GM18517 (cell line): ENCODE results near the gene RNF227.
"Not testable (repeated sequence)": the region's sequence is repeated elsewhere in the genome, so short reads cannot be mapped to it uniquely, and the experiment has no call there.

Experiments used
- ATAC-seq: cut with Tn5 transposase; IDR thresholded peaks from one replicate; pipeline ENCODE4 v1.9.1; 2021; ENCODE audit warnings: mild to moderate bottlenecking, moderate library complexity; ENCODE audit not compliant: unreplicated experiment

Gene RNF227

GRCh38 chr17:7915611-7916384, at the start of gene RNF227:
TSS of gene RNF227 (minus strand) at chr17:7916289. CDS start at chr17:7916195, 94 bp downstream.
- peak; percentile 60 for ATAC-seq

GRCh38 chr17:7961421-7961820, 45.3 kb upstream of the RNF227 start:
- ATAC-seq: no peak

- no peak for ATAC-seq
Observed at GRCh38 chr17:7959503-7960253, 43.6 kb upstream of the RNF227 start.

GRCh38 chr17:7956228-7956965, 40.3 kb upstream of the RNF227 start:
- ATAC-seq: no peak

- no peak for ATAC-seq
Observed at GRCh38 chr17:7955414-7956227, 39.5 kb upstream of the RNF227 start.

GRCh38 chr17:7953266-7953665, 37.2 kb upstream of the RNF227 start:
- not testable (repeated sequence) for ATAC-seq

GRCh38 chr17:7951143-7951792, 35.2 kb upstream of the RNF227 start:
- ATAC-seq: no peak

- ATAC-seq: no peak
Observed at GRCh38 chr17:7950578-7950977, 34.5 kb upstream of the RNF227 start.

- no peak for ATAC-seq
Observed at GRCh38 chr17:7947651-7948050, 31.6 kb upstream of the RNF227 start.

- ATAC-seq: no peak
Observed at GRCh38 chr17:7946441-7946840, 30.4 kb upstream of the RNF227 start.

GRCh38 chr17:7945651-7946050, 29.6 kb upstream of the RNF227 start:
- no peak for ATAC-seq

- ATAC-seq: no peak
Observed at GRCh38 chr17:7944326-7944725, 28.2 kb upstream of the RNF227 start.

GRCh38 chr17:7943291-7943690, 27.2 kb upstream of the RNF227 start:
- no peak for ATAC-seq

- no peak for ATAC-seq
Observed at GRCh38 chr17:7940743-7941142, 24.7 kb upstream of the RNF227 start.

- ATAC-seq: no peak
Observed at GRCh38 chr17:7940034-7940433, 23.9 kb upstream of the RNF227 start.

GRCh38 chr17:7935859-7936258, 19.8 kb upstream of the RNF227 start:
- ATAC-seq: no peak

- ATAC-seq: no peak
Observed at GRCh38 chr17:7932949-7933348, 16.9 kb upstream of the RNF227 start.

GRCh38 chr17:7932483-7932891, 16.4 kb upstream of the RNF227 start:
- no peak for ATAC-seq

GRCh38 chr17:7931709-7932482, 15.8 kb upstream of the RNF227 start, which contains the start of the genes CNTROB and TRAPPC1:
TSS of gene CNTROB (plus strand) at chr17:7932206. CDS start at chr17:7933080, 874 bp downstream.
TSS of gene TRAPPC1 (minus strand) at chr17:7931946. CDS start at chr17:7931829, 117 bp downstream.
- ATAC-seq: peak; percentile 93
